ENCODE measurements around the gene TOP3B.

DNA sequence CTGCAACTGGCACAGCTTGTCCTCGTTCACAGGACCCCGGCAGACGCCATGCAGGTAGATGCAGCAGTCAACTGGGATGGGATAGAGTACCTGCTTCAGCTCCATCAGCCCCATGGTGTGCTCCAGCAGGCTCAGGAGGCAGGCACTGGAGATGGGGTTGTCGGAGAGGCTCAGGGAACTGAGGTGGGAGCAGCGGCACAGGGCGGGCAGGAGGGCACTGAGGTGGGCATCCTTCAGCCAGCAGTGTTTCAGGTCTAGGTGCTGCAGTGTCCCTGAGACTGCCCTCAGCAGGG lies 8.7 kb upstream of the TOP3B start:
- TF ChIP-seq GATA3 (IDR thresholded peaks at IDR 0.05; ENCODE audit: low read depth, low read length): no peak
- TF ChIP-seq GATA2 (IDR thresholded peaks at IDR 0.05; ENCODE audit: low read depth, low read length): no peak
